ENCODE measurements around the gene BZW2.

DNA sequence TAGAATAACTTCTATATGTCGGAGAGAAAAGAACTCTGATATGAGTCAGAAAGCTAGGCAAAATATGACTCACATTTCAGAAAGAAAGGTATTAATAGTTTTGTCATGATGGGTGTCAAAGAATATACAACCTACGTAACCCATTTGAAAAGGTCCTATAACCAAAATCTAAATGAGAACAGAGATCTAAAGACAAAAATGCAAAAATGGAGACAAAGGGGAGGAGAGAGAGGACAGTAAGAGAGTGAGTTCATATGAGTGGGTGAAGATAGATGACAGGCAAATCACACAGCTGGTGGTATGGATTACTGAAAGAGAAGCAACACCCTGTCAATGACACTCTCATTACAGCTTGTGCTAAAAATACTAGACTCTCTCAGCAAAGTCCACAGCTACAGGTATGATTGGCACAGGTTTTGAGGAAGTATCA, 26.0 kb upstream of the BZW2 start:
- TF ChIP-seq POLR2A (IDR thresholded peaks at IDR 0.05; ENCODE audit: low read length) = no peak
- no peak for TF ChIP-seq GATA1 (IDR thresholded peaks at IDR 0.05; ENCODE audit: low read depth, low read length)
